Heart left ventricle (tissue), 16 donors: ENCODE results near the gene RBM47. TPM values are rescaled to one million over a fixed set of nuclear protein-coding genes. Genes with fewer than 3 reads are reported as not detected.
"Not testable (repeated sequence)": the region's sequence is repeated elsewhere in the genome, so short reads cannot be mapped to it uniquely, and the experiment has no call there.

ENCODE experiments used
- ATAC-seq, 4 donors: fragments of 200-7000 bp; cut with Tn5 transposase; one replicate each; pipeline ENCODE4 v1.9.1; 2020 to 2022; ENCODE audit warnings: moderate library complexity in 4 of 4, mild to moderate bottlenecking in 3 of 4, moderate number of reproducible peaks in 1 of 4
- DNase-seq, 5 donors: peaks; one replicate each; pipeline ENCODE4 v3.0.0-alpha.2; 2020
- H3K27ac ChIP-seq, 12 donors: fragments of 200-600 bp; sonication (generic) in 4 of 12; one replicate each; pipeline versions ENCODE4 v1.5.0 to v1.8.0; 2016 to 2022; ENCODE audit warnings: mild to moderate bottlenecking in 2 of 12
- H3K27me3 ChIP-seq, 9 donors: fragments of 200-600 bp; sonication (generic) in 2 of 9; one replicate each; pipeline versions ENCODE4 v1.5.1 to v1.8.0; 2016 to 2022; ENCODE audit warnings: mild to moderate bottlenecking in 3 of 9
- H3K36me3 ChIP-seq, 9 donors: fragments of 200-600 bp; sonication (generic) in 2 of 9; one replicate each; pipeline versions ENCODE4 v1.5.0 to v1.8.0; 2018 to 2022; ENCODE audit warnings: mild to moderate bottlenecking in 2 of 9
- H3K4me1 ChIP-seq, 12 donors: fragments of 200-600 bp; sonication (generic) in 4 of 12; one replicate each; pipeline versions ENCODE4 v1.5.0 to v1.8.0; 2016 to 2022; ENCODE audit warnings: mild to moderate bottlenecking in 3 of 12
- H3K4me3 ChIP-seq, 12 donors: fragments of 200-600 bp; sonication (generic) in 4 of 12; one replicate each; pipeline versions ENCODE4 v1.5.0 to v1.8.0; 2017 to 2022; ENCODE audit warnings: mild to moderate bottlenecking in 9 of 12, moderate library complexity in 4 of 12
- H3K9me3 ChIP-seq, 12 donors: fragments of 200-600 bp; sonication (generic) in 4 of 12; one replicate each; pipeline versions ENCODE4 v1.5.0 to v1.8.0; 2016 to 2022; ENCODE audit warnings: mild to moderate bottlenecking in 1 of 12
- POLR2A ChIP-seq, 2 donors: fragments of 450-650 bp; IDR thresholded peaks; one replicate each; pipeline ENCODE4 v1.6.1; 2017; ENCODE audit warnings: antibody characterized with exemption in 2 of 2, mild to moderate bottlenecking in 2 of 2, moderate library complexity in 2 of 2
- WGBS, 4 donors: extraction: QIAGEN DNeasy Blood & Tissue Kit in 2 of 4; methylation state at CpG; one replicate each; pipeline versions ENCODE4 v1.1.5 to v1.1.7; 2013 to 2018; 5-methylcytosine and 5-hydroxymethylcytosine counted together
- intact Hi-C, 10 donors: fragments of 100-400 bp; cut with DNase I; formaldehyde crosslinking; loops; one replicate each; pipeline versions ENCODE4 v1.11.1 to v1.14.2; 2022
- polyA plus RNA-seq, 2 donors: library from polyadenylated mRNA; stranded (reverse); fragments of 200-250 nt; gene quantifications; one replicate each; pipeline ENCODE4 v1.2.3, GENCODE V29; 2013
- total RNA-seq, 9 donors: library from RNA; depleted of rRNA in 2 of 9; stranded (reverse); fragments of >200 nt in 2 of 9; fragmentation: NEBNext Ultra II Directional in 3 of 9; extraction: Animal tissue kit (Norgen Biotek cat#: 25700) in 3 of 9; gene quantifications; one replicate each; pipeline versions ENCODE4 v1.1.0 to v1.2.4, GENCODE V29; 2016 to 2023
- TF ChIP-seq, protein P1 (sequence below), 12 donors: fragments of 200-600 bp; sonication (generic) in 4 of 12; IDR thresholded peaks; one replicate each; pipeline versions ENCODE4 v1.5.0 to v1.8.0; 2018 to 2022; ENCODE audit warnings: antibody characterized with exemption in 12 of 12, mild to moderate bottlenecking in 5 of 12
- donor health status: ischemic (EF 13 %, LVEDD 7.1; RV severe dilation, severe dysfunction).
- donor health status: healthy with polysubstance abuse.
- donor health status: DM: no; HTN: yes; CAD: no.
- donor health status: DM: no; HTN: no; CAD: no.
- donor health status: ischemic (EF 25% LVEDD 6.9; RV normal size, moderate dysfunction).
- donor health status: ischemic (EF 25% LVEDD 5.7; RV mildly dilated, moderate dysfunction).
- donor health status: healthy.
- donor health status: DM: yes; HTN: yes; CAD: no.
- donor health status: ischemic (EF 35%, LVEDD 5.7; RV mildly dilated, moderate dysfunction).
- donor health status: nonischemic (EF 11% LVEDD 7.7; RV severe dilation, severe dysfunction).
- donor health status: DM: yes; HTN: yes; CAD: no.
- donor health status: PGD.
- donor health status: ischemic (EF 29% LVEDD 5.4; RV normal size, mild dysfunction).
- donor health status: nonischemic (EF 23%, LVEDD 6.1; RV moderate dilation, normal function).

Gene RBM47
- total and polyA plus RNA-seq, 11 donors = 0.50 to 29.9 (median 3.5) TPM

DNA sequence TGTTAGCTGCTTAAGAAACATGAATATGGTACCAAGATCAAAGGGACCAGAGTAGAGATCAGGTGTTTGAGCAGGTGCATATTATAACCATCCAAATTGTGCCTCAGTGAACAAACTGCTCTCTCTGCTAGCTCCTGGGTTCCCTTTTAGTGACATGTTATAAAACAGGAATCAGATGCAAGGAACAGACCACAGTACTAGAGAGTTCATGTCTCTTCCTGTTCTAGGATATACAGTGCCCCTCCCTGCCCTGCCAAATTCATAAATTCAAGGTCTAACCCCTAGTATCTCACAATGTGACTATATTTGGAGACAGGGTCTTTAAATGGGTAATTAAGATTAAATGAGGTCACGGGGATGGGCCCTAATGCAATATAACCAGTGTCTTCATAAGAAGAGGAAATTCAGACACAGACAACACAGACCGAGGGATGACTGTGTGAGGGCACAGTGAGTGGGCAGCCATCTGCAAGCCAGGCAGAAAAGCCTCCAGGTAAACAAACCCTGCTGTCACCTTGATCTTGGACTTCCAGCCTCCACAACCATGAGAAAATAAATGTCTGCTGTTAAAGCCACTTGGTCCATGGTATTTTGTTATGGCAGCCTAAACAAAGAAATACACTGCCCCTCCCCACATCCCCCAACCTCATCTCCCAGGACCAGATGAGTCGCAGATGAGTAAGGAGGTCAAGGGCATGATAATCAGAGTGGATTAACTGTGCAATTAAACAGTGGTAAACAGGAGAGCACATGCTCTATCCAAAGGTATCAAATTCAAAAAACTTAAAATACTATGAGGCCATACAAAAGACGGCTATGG, 82.5 kb downstream of the RBM47 start:
- no peak overlapping the region for H3K4me3 ChIP-seq
- 90 to 93% (median 93%) methylated on average over 4 of the region's 4 CpGs for WGBS, 4 donors
- TF ChIP-seq, protein P1, sequence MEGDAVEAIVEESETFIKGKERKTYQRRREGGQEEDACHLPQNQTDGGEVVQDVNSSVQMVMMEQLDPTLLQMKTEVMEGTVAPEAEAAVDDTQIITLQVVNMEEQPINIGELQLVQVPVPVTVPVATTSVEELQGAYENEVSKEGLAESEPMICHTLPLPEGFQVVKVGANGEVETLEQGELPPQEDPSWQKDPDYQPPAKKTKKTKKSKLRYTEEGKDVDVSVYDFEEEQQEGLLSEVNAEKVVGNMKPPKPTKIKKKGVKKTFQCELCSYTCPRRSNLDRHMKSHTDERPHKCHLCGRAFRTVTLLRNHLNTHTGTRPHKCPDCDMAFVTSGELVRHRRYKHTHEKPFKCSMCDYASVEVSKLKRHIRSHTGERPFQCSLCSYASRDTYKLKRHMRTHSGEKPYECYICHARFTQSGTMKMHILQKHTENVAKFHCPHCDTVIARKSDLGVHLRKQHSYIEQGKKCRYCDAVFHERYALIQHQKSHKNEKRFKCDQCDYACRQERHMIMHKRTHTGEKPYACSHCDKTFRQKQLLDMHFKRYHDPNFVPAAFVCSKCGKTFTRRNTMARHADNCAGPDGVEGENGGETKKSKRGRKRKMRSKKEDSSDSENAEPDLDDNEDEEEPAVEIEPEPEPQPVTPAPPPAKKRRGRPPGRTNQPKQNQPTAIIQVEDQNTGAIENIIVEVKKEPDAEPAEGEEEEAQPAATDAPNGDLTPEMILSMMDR (IDR thresholded peaks at IDR 0.05) = no peak
- no peak for TF ChIP-seq POLR2A (IDR thresholded peaks at IDR 0.05)
- peaks cover 0 to 39% (median 0%) of the 10 kb centered on the region in 12 donors for H3K4me1 ChIP-seq
- H3K9me3 ChIP-seq = no peaks in the 10 kb centered on the region
- intact Hi-C loops = no loop called here
- H3K27me3 ChIP-seq = no peaks in the 10 kb centered on the region
- H3K36me3 ChIP-seq = peaks cover 0 to 4% (median 0%) of the 10 kb centered on the region in 9 donors
- H3K27ac ChIP-seq = peak overlapping the region in 1 of 12 donors; percentile 49
- ATAC-seq = no peak
- no peak for DNase-seq

DNA sequence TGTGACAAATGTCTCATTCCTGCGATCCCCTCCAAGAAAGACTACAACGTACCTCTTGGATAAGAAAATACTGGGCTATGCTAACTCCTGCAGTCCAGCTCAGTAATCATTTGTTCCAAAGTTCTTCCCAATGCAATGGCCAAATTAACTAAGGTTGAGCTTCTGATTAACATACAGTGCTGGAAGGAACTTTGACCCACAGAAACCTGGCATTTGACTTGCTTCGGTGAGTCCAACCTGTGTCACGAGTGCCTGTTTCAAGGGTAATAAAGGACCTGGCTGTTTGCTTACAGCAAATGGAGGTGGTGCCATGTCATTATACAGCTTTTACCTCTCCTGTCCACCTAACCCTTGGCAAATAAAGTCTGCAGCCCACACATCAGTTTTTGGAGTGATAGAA, 83.2 kb downstream of the RBM47 start:
- Histone ChIP-seq H3K9me3 (no peaks in the 10 kb centered on the region), H3K27me3 (no peaks in the 10 kb centered on the region), H3K36me3 (peaks cover 0 to 4% (median 0%) of the 10 kb centered on the region in 9 donors), H3K27ac (peak overlapping the region in 1 of 12 donors; percentile 49), H3K4me1 (peaks cover 0 to 32% (median 0%) of the 10 kb centered on the region in 12 donors), H3K4me3 (no peak overlapping the region)
- DNase-seq (no peak), ATAC-seq (no peak)
- 91 to 98% (median 95%) methylated on average over 4 of the region's 4 CpGs for WGBS, 4 donors
- intact Hi-C loops = no loop called here
- TF ChIP-seq, protein P1 (IDR thresholded peaks at IDR 0.05) = no peak
- no peak for TF ChIP-seq POLR2A (IDR thresholded peaks at IDR 0.05)

DNA sequence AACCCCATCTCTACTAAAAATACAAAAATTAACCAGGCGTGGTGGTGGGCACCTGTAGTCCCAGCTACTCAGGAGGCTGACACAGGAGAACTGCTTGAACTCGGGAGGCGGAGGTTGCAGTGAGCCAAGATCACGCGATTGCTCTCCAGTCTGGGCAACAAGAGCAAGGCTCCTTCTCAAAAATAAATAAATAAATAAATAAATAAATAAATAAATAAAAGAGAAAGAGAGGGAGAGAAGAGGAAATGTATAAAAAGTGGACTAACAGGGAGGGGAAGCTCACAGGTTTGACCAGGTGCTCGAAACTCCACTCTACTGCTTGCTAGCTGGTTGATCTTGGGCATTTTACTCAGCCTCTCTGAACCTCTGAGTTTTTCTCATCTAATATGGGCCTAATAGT, 84.2 kb downstream of the RBM47 start:
- H3K36me3 ChIP-seq, H3K9me3 ChIP-seq, H3K4me3 ChIP-seq, ATAC-seq, H3K27ac ChIP-seq, DNase-seq, H3K27me3 ChIP-seq, intact Hi-C loops: not testable (repeated sequence)
- WGBS, 4 donors = 93 to 99% (median 96%) methylated on average over 6 of the region's 6 CpGs
- H3K4me1 ChIP-seq = peaks cover 0 to 24% (median 0%) of the 10 kb centered on the region in 12 donors

DNA sequence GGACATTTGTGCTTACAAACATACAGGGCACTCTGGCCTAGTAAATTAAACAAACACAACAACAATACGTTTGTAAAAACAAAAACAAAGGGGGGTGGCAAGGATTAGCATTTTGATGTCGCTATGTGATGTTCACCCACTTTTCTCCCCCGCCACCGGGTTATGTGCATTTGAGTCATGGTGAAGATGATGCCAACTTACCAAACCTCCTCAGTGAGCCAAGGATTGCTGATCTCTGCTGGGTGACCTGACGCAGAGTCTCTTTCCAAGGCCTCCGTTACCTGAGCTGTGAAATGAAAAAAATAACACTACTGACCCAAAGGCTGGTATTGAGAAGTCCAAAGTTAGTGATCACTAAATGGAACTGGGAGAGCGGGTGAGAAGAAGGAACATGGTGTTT, 85.4 kb downstream of the RBM47 start:
- Histone ChIP-seq H3K36me3 (peaks cover 0 to 4% (median 0%) of the 10 kb centered on the region in 9 donors), H3K4me3 (no peak overlapping the region), H3K4me1 (peaks cover 0 to 21% (median 0%) of the 10 kb centered on the region in 12 donors), H3K9me3 (no peaks in the 10 kb centered on the region), H3K27me3 (no peaks in the 10 kb centered on the region), H3K27ac (no peak overlapping the region)
- 87 to 90% (median 88%) methylated on average over 7 of the region's 7 CpGs for WGBS, 4 donors
- DNase-seq (no peak), ATAC-seq (no peak)
- TF ChIP-seq POLR2A (IDR thresholded peaks at IDR 0.05) = no peak
- TF ChIP-seq, protein P1 (IDR thresholded peaks at IDR 0.05) = no peak
- intact Hi-C loops = no loop called here
